Hematopoietic multipotent progenitor cell treated with erythropoietin and hydrocortisone succinate and interleukin-3 and kit ligand, for 6 days (in vitro differentiated cells): ENCODE measurements around the gene PDGFB.

ENCODE experiments used
- DNase-seq: peaks from one replicate; pipeline ENCODE4 v3.0.0-alpha.2; 2015

PDGFB gene

GRCh38 chr22:39276440-39277141 is 31.8 kb upstream of the PDGFB start:
- no peak for DNase-seq

GRCh38 chr22:39275814-39276439 is 31.1 kb upstream of the PDGFB start:
- no peak for DNase-seq

GRCh38 chr22:39273950-39274887 is 29.4 kb upstream of the PDGFB start:
- DNase-seq: no peak

- DNase-seq: no peak
Observed at GRCh38 chr22:39270792-39271191, 26.0 kb upstream of the PDGFB start.

- no peak for DNase-seq
Observed at GRCh38 chr22:39270280-39270679, 25.5 kb upstream of the PDGFB start.

GRCh38 chr22:39269095-39269790 is 24.5 kb upstream of the PDGFB start:
- no peak for DNase-seq

GRCh38 chr22:39268645-39269044 is 23.9 kb upstream of the PDGFB start:
- DNase-seq: no peak

- no peak for DNase-seq
Observed at GRCh38 chr22:39267974-39268373, 23.2 kb upstream of the PDGFB start.

GRCh38 chr22:39266398-39267030 is 21.7 kb upstream of the PDGFB start:
- DNase-seq: no peak

GRCh38 chr22:39265143-39265886 is 20.5 kb upstream of the PDGFB start:
- DNase-seq: no peak

- DNase-seq: no peak
Observed at GRCh38 chr22:39264349-39265038, 19.7 kb upstream of the PDGFB start.

GRCh38 chr22:39263626-39264348 is 19.0 kb upstream of the PDGFB start:
- no peak for DNase-seq

- no peak for DNase-seq
Observed at GRCh38 chr22:39259666-39260065, 14.9 kb upstream of the PDGFB start.

- DNase-seq: no peak
Observed at GRCh38 chr22:39257901-39258475, 13.2 kb upstream of the PDGFB start.

GRCh38 chr22:39256979-39257378 is 12.2 kb upstream of the PDGFB start:
- no peak for DNase-seq

- no peak for DNase-seq
Observed at GRCh38 chr22:39256186-39256552, 11.4 kb upstream of the PDGFB start.

GRCh38 chr22:39255449-39256185 is 10.8 kb upstream of the PDGFB start:
- DNase-seq: no peak

- no peak for DNase-seq
Observed at GRCh38 chr22:39254789-39255298, 10.1 kb upstream of the PDGFB start.

- no peak for DNase-seq
Observed at GRCh38 chr22:39254122-39254521, 9.3 kb upstream of the PDGFB start.
